Measurements from ENCODE around the gene USH2A.

Gene USH2A

DNA sequence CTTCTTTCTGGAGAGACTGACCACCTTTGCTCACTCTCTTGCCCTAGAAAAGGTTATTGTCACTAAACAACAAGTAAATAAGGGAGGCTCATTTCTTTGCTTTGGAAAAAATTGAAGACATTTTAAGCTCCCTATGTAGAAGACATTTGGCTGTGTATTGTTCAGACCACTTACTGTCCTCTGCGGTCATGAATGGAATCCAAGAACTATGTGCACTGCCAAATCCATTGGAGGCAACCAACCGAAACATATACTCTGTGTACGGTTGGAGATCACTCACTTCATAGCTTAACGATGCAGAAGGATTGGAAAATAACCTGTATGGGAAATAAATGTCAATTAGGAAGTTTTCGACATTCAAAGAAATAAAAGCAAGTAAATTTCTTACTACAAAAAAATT is 523.3 kb downstream of the USH2A start:
- DNase-seq, result no peak

DNA sequence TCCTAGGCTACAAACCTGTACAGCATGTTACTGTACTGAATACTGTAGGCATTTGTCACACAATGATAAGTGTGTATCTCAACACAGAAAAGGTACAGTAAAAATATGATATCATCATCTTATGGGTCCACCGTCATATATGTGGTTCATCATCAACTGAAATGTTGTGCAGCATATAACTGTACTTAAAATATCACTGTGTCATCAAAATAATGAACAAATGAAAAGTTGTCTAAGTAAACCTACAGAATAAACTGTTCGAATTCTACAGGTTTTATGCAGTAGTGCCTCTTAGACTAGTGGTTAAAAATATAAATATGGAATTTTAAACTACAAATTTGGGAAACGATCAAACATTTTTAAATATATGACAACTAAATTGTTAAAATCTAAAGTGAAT is 527.4 kb downstream of the USH2A start:
- DNase-seq, result no peak

DNA sequence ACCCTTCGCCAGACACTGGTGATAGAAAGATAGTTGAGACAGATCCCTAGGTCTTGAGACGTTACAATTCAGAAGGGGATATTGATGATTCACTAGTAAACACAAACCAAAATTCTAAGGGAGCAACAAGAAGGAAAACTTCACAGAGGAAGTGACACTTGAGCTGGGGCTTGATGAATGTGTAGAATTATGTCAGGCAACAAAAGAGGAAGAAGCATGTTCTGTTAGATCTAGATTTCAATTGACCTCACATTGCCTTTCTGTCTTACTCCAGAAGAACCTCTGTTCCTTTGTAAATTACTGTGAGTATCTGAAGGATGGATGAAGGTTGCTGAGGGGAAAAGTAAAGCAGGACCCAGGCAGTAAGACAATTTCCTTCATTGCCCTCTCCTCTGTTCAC is 528.0 kb downstream of the USH2A start:
- DNase-seq, result no peak

DNA sequence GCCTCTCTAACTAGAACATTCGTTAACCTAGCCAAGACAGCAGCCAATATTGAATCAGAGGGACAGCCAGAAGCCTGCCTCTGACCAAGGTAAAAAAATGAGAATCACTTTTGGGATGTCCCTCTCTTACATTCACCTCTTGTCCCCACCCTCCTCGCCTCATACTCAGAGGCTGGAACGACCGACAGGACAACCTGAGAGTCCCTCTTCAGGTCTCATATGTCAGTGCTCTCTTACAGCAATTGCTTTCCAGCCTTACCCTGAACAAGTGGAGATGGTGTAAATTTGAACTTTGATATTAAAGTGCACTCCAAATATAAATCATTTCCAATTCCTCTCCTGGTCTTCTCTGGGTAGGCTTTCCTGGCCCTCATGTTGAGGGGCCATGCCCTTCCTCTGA is 528.6 kb downstream of the USH2A start:
- DNase-seq, result no peak

DNA sequence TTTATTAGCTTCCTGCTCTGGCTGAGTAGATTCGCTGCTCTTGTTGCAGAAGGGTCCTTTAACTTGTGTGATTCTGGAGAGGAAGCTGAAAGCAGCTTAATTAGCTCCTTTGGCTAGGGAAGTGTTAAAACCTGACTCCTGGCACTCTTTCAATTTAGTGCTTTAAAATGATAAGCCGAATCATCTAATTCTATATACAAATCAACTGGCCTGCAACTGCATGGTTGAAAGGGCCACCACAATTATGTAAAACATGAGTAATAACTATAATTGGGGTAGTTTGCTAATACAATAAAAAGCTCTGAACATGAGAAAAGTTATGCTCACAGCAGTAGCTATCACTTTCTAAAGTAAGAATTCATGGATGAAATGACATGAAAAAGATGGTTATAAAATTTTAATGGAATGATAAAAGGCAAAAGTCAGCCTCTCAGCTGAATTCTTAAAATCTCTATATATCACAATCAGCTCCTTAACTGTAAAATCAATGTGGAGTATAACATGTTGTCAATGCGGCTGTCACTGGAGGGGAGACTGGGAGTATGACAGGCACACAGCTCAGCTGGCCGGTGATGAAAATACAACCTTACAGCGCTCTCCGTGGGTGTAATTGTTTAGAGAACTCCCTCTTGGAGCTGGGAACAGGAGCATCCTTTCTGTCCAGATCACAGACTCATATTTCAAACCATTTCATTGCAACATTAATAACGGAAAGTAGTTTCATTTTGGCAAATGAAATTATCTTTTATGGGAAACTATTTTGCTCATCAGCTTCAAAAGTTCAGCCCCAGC is 531.8 kb downstream of the USH2A start:
- DNase-seq, result no peak

DNA sequence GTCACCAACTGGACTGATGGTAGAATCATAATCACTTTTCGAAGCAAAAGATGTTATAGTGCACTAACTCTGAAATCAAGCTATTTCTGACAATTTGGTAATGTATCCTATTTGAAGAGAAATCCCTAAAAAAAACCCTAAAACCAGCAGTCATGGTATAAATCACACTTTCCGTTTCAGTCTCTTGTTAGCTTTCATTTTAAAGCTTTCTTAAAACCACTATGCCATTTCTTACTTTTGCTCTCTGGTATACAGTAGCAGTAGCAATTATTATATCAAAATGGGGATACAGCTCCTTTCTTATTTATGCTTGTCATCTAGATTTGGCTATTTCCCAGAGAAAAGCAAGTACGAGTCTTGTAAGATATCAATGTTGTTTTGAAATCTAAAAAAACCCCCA is 532.8 kb downstream of the USH2A start:
- DNase-seq, result no peak

DNA sequence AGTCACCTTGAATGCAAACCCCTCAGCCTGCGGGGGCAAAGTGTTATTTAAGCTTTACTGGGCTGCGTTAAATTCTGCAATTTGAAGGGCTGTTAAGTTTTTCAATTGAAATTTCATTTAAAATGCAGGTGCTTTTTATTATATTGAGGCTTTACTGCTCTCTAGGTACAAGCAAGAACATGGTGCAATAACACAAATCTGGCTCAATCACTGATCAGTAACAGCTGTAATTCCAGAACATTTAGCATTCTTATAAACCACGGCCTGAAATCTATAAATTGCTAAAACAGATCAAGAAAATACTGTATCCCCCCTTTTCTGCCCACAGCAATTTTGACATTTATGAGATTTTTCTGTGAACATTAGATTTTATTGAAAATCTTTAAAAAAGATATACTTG is 533.4 kb downstream of the USH2A start:
- no peak for DNase-seq

DNA sequence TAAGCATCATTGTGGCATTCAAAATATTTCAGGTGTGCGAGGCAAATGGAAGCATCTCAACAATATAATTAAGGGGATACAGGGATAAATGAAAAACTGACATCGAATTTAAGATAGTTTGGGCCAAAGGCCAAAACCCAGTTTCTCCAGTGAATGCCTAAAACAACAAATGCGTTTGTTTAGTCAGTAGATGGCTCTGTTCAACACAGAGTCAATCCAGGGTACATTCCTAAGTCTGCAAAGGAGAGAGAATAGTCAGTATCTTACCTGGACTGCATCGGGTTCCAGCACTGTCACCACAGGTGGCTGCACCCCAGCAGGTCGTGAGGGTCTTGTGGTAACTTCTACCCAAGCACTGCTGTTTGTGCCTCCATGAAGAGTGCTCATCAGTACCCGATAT is 535.1 kb downstream of the USH2A start:
- no peak for DNase-seq

DNA sequence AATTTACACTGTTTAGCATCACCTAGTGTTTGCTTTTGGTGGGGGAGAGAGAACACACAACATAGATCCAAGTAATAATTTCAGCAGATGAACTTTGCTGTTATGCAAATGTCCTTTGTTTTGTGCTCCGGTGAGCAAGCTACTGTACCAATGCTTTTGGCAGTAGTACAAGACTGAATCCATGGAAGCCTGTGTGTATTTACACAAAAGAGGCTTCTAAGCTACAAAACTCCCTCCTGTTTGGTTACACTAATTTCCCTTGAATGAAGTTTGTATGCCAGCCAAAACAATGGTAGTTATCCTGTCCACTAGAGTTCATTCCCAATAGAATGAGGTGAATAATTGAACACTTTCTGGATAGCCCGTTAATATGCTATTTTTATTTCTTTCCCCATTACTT is 535.6 kb downstream of the USH2A start:
- no peak for DNase-seq

DNA sequence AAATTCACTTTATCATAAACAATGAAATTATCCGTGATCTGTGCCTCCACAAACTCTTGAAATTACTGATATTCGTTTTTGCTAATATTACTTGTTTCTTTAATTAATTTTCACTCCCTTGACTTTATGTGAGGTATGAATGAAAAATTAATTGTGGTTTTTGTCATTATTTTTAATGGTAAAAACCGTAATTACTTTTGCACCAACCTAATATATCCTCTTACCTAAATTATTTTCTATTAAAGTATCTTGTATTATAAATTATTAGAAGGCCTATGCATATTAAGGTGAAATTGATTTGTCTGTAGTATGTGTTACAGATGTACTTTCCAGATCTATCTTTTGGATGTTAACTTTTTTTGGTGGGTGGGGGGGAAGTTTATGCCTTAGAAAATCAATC is 540.2 kb downstream of the USH2A start:
- no peak for DNase-seq

DNA sequence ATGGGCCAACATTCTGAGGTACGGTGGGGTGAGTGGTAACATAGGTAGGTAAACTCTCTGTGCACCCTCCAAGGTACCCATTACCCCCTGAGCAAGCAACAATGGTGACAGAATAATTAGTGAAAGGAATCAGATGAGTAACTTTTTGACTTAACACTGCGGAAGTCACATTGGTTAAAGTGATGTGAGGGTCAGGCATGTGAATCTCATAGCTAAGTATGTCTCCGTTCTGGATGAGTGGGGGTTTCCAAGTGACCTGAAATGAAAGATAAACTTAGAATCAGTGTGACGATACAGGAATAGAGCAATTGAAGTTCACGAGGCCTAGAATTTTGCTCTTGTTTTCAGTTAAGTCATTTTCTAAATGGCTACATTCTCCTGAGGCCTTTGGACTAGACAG is 544.4 kb downstream of the USH2A start:
- DNase-seq, result no peak

DNA sequence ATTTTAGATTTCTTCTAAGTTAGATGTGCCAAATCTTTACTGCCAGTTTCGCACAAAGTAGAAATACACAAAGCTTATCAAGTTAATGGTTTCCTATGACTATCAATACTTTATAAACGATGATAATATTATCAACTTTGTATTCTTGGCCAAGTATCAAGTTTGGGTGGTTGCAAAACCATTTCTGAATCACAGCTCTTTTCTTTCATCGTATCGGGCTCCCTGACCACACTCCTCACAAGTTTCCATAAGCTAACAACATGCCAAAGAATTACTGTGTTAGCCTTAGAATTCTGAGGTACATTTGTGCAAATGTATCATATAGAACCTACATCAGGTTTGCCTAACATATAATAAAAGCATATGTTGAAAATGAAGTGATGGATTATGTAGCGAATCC is 545.1 kb downstream of the USH2A start:
- no peak for DNase-seq

DNA sequence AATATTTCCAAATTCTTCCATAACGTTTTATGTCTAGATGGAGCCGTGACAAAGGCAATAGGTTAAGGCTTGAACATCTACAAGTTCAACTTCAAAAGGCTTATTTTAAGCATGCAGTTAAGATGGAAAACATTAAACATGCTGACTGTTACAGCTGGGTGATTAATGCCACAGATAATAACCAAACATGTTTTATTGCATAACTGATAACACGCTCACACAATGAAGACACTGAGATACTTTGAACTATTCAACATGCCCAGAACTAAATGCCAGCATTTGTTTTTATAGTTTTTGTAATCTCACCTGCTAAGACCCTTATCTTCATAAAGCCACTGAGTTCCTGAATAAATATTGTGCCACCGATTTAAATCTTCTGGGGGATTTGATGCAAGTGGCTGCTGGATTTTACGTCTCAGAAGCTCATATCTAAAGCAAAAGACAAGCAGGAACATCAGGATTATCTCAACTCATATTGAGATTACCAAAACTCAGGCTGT is 545.7 kb downstream of the USH2A start:
- DNase-seq, result no peak

DNA sequence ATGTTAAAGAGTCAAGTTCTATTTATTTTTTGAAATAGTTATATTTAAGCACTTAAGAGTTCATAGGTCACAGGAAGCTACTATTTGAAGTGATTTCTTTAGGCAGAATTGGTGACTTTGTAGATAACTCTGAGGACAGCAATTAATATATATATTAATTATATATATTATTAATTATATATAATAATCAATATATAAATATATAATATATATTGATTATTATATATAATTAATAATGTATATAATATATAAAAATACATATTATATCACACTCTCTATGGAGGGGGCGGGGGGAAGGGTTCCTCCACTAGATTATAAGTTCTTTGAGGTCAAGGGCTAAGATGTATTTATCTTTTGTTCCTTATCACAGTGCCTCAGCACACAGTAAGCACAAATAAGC is 547.5 kb downstream of the USH2A start:
- no peak for DNase-seq

DNA sequence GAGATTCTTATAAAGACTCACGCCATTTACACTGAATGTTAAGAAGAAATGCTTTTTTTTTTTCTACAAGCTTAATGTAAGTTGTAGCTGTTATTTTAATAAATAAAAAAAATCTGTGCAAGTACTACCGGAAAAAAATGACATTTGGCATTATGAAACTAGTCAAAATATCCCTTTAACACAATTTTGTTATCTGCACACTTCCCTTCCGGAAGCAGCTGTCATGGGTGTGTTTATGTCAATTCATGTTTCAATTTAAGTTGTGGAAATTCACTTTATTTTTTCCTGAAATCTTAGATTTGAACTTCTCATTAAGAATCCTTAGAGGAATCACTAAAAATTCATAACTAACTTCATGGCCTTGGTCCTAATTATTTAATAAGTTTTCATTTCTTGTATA is 548.0 kb downstream of the USH2A start:
- no peak for DNase-seq

DNA sequence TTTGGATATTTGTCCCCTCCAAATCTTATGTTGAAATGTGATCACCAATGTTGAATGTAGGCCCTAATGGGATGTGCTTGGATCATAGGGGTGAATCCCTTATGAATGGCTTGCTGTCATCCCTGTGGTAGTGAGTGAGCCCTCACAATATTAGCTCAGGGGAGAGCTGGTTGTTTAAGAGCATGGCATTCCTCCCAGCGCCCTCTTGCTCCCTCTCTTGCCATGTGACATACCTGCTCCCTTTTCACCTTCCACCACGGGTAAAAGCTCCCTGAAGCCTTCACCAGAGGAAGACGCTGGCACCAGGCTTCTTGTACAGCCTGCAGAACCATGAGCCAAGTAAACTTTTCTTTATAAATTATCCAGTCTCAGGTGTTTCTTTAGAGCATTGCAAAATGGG is 550.6 kb downstream of the USH2A start:
- DNase-seq, result no peak

DNA sequence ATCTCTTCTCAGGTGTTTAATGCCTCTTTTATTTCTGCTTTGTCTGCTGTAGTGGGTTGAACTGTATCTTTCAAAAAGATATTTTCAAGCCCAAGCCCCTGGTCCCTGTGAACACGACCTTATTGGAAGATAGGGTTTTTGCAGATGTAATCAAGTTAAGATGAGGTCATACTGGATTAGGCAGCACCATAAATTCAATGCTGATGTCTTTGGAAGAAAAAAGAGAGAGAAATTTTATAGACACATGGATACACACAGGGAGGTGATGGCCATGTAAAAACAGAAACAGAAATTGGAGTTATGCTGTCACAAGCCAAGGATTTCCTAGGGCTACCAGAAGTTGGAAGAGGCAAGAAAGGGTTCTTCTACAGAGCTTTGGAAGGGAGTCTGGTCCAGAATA is 554.7 kb downstream of the USH2A start:
- DNase-seq, result no peak

DNA sequence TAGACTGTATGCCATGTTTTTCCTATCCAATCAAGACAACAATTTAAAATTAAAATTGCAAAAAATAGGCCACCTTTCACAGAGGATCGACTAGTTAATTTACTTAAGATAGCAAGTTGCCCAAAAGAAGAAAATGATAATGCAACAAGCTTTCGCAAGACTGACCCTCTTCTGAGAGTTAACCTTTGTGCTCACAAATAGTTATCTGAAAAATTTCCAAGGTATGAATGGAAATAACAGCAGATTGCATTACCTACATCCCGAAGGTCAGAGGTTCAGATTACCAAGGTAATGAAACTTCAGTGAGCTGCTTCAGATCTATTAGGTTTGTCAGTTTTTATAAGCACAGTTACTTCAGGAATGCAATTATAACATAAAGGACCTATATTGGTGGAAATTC is 558.2 kb downstream of the USH2A start:
- no peak for DNase-seq

DNA sequence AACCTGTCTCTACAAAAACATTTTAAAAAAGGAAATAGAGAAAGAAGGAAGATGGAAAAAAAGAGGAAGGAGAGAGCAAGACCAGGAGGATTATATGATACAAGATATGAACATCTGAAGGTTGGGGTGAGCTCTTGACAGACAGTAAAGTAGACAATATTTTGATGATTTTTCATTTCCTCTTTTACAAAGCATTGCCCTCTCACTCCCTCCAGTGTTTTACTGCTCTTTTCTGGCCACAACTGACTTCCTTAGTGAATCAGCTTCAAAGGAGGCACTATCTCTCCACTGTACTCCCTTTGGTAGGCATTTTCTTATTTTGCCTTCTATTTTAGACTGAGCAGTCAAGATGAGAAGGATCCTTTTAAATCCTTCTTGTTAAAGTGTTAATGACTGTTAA is 559.5 kb downstream of the USH2A start:
- no peak for DNase-seq

DNA sequence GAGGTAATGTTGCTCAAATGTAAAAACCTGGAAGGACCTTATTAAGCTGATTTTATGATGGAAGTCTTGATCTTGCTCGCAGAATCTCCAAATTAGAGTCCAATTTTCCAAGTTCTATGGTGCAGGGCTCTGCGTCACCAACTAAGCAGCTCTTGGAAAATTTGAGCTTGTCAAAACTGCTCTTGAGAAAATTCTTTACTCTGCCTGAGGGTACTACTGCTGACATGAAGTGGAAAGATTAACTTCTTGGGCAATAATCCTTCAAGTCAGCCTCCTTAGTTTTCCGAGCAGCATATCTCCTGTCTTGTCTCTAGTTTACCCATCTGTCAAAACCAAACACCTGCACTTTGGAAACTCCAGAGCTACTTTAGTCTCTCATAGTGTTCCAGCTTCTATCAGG is 562.4 kb downstream of the USH2A start:
- DNase-seq, result no peak

DNA sequence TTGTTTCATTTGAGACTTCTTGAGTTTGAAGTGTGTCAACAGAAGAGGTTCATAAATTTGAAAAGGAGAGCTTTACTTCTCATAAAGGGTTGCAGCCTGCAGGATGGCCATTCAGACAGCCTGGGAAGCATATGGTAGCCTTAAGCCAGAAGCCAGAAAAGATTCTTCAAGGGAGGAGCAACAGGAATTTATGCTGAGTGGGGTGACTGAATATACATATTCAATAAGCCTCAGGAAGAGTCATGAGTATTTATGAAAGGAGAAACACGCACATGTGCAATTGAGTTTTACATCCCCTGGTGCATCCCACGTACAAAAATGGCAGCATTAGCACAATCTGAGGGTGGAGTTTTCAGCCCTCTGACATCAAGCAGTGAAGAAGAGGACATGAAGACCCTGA is 565.9 kb downstream of the USH2A start:
- no peak for DNase-seq

DNA sequence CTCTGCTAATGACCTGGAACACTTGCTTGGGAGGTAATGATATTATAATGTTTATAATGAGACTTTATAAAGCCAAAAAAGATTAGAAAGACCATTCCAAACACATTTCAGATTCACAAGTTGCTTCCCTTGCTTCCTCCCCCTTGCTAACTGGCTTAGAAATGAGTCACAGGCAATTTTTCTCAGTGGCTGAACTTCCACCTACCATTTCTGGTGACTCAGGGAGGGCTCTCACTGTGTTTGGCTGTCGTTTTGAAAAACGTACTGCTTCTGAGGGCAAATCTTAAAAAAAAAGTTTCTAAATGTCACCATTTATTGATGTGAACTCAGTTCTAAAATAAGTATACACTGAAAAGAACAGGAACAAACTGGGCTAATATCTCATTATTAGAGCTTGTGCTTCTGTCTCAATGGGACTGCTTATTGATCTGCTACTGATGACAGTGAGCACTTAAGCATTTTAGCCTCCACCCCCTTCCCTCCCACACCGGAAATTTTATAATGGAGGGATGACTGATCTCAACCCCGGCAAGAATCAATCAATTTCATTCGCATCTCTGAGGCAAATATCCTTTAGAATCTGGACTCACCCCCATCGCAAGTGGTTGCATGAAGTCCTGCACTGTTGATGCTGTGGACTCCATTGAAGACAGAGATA is 577.9 kb downstream of the USH2A start:
- no peak for DNase-seq

DNA sequence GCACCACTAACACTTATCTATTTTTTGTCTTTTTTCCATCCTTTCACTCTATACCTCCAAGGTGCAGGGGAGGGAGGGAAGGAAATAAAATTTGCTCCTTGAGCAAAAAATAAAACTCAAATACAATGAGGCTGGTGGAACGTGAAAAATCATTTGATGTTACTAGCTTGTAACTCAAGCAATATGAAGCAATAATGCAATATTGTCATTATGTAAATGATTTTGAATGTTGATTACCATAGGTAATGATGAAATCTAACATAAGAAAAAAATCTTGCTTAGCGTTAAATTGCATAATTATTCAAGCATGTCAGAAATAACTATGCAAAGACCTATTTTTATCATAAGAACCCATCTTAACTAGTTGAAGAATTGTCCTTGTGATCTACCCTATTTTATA is 578.5 kb downstream of the USH2A start:
- no peak for DNase-seq

DNA sequence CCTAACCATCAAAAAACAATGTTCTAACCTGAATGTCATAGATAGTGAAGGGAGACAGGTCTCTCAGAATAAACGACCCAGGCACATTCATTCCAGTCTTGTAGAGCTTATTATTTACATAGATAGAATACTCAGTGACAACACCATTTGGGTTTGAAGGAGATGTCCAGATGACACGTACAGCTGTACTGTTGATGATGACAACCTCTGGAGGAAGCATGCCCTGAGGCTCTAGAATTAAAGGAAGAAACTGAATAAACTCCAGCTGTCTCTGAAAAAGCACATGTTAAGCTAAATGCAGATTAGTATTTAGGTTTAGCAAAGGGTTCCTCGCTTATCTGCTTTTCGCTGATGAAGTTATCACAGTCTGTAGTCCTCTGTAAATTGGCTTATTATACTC is 579.0 kb downstream of the USH2A start:
- no peak for DNase-seq

DNA sequence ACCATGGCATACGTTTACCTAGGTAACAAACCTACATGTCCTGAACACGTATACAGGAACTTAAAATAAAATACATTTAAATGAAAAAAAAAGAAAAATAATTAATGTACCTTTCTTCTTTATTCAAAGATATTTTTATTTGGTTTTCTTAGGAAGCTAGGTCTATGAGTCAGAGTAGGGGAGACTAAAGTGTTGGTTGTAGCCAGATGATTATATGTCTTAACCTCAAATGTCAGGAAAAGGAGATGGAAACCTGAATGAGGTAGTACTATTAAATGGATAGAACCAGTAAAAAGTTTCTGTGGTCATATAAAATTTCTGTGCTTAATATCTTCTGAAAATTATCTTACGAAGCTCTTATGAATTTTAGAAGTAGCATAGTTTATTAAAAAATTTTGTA is 580.3 kb downstream of the USH2A start:
- DNase-seq, result no peak

Measured in stimulated activated CD8-positive, alpha-beta memory T cell treated with anti-CD3 and anti-CD28 coated beads, Interleukin-4, amount 100 ng/mL, for 48 hours (primary cell).